ENCODE results near the gene ZNF493. TPM values are rescaled to one million over a fixed set of nuclear protein-coding genes. Genes with fewer than 3 reads are reported as not detected.

Gene ZNF493
- total RNA-seq, 1 experiment from 2014 or later: 26.4 TPM

GRCh38 chr19:21432590-21432989 lies 35.7 kb downstream of the ZNF493 start:
- Histone ChIP-seq H3T11ph (ENCODE audit: low read length) (no peak overlapping the region), H2AFZ (ENCODE audit: low read length) (no peak overlapping the region), H2BK12ac (ENCODE audit: insufficient read length, low read depth, low read length) (no peak overlapping the region), H2BK5ac (ENCODE audit: insufficient read length, low read length) (no peak overlapping the region), H3K23ac (ENCODE audit: insufficient read length, low read depth, low read length) (no peak overlapping the region), H3K23me2 (ENCODE audit: insufficient read length, low read depth, low read length, poor library complexity, severe bottlenecking) (no peaks in the 10 kb centered on the region), H3K9ac (ENCODE audit: extremely low read depth, insufficient read length, low read length) (no peak overlapping the region), H2BK120ac (ENCODE audit: low read depth, low read length, poor library complexity, severe bottlenecking) (no peak overlapping the region), H4K5ac (ENCODE audit: insufficient read length, low read depth, low read length) (no peak overlapping the region), H4K8ac (replicated peaks; ENCODE audit: insufficient read length, low read depth, low read length) (no peak overlapping the region), H2BK15ac (ENCODE audit: low read depth, low read length) (no peak overlapping the region), H3K4me2 (ENCODE audit: insufficient read depth, insufficient read length, low read length) (no peak overlapping the region), H4K91ac (ENCODE audit: insufficient read length, low read depth, low read length) (no peak overlapping the region), H3K27me3 (ENCODE audit: insufficient read depth, low read length) (no peaks in the 10 kb centered on the region), H3K79me1 (ENCODE audit: insufficient read depth, low read depth, low read length, poor library complexity, severe bottlenecking) (no peaks in the 10 kb centered on the region), H3K79me2 (ENCODE audit: insufficient read depth, low read length) (no peaks in the 10 kb centered on the region; the same call in 1 of the 2 replicates), H3K4ac (ENCODE audit: low read depth, low read length) (no peak overlapping the region), H2BK20ac (ENCODE audit: low read depth, low read length, poor library complexity, severe bottlenecking) (no peak overlapping the region), H3K18ac (ENCODE audit: insufficient read length, low read depth, low read length) (no peak overlapping the region), H3K9me3 (ENCODE audit: control insufficient read depth, low read depth, low read length) (no peaks in the 10 kb centered on the region), H3K4me1 (ENCODE audit: insufficient read depth, low read length) (no peaks in the 10 kb centered on the region), H2AK5ac (ENCODE audit: insufficient read length, low read length) (no peak overlapping the region), H4K20me1 (ENCODE audit: control insufficient read depth, insufficient read depth, insufficient read length) (no peaks in the 10 kb centered on the region), H3K56ac (ENCODE audit: insufficient read length, low read depth, low read length) (no peak overlapping the region), H3K14ac (ENCODE audit: insufficient read depth, low read length) (no peak overlapping the region), H3K27ac (ENCODE audit: insufficient read length, low read depth, low read length) (no peak overlapping the region)
- no CpG with 5 or more reads among the region's 2 CpGs for WGBS (ENCODE audit: extremely low coverage, insufficient read length, low lambda C conversion rate)
- peaks cover 1% of the 10 kb centered on the region for H3K27me3 Mint-ChIP-seq (ENCODE audit: low read depth)
- peaks cover 0 to 6% (median 2%) of the 10 kb centered on the region in 3 experiments; a peak in 4 of 7 replicates for H3K36me3 Mint-ChIP-seq (ENCODE audit: insufficient read depth in 1 of 3, low read depth in 3 of 3)
- no peaks in the 10 kb centered on the region for H3K4me1 Mint-ChIP-seq
- TF ChIP-seq, protein P1, sequence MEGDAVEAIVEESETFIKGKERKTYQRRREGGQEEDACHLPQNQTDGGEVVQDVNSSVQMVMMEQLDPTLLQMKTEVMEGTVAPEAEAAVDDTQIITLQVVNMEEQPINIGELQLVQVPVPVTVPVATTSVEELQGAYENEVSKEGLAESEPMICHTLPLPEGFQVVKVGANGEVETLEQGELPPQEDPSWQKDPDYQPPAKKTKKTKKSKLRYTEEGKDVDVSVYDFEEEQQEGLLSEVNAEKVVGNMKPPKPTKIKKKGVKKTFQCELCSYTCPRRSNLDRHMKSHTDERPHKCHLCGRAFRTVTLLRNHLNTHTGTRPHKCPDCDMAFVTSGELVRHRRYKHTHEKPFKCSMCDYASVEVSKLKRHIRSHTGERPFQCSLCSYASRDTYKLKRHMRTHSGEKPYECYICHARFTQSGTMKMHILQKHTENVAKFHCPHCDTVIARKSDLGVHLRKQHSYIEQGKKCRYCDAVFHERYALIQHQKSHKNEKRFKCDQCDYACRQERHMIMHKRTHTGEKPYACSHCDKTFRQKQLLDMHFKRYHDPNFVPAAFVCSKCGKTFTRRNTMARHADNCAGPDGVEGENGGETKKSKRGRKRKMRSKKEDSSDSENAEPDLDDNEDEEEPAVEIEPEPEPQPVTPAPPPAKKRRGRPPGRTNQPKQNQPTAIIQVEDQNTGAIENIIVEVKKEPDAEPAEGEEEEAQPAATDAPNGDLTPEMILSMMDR (conservative IDR thresholded peaks at IDR 0.05): no peak
- H3K9me3 Mint-ChIP-seq: peaks cover 2 to 47% of the 10 kb centered on the region in 2 experiments
- no peak overlapping the region for H3K27ac Mint-ChIP-seq
- H3K4me3 Mint-ChIP-seq: no peak overlapping the region
- no peak for DNase-seq
